Anterior cingulate cortex (tissue), 58 donors: ENCODE measurements around the gene NDRG2.

Experiments used
- DNase-seq, 58 donors: peaks; one replicate each; lab custom pipeline; 2025; lab: John Stamatoyannopoulos, UW

Gene NDRG2

DNA sequence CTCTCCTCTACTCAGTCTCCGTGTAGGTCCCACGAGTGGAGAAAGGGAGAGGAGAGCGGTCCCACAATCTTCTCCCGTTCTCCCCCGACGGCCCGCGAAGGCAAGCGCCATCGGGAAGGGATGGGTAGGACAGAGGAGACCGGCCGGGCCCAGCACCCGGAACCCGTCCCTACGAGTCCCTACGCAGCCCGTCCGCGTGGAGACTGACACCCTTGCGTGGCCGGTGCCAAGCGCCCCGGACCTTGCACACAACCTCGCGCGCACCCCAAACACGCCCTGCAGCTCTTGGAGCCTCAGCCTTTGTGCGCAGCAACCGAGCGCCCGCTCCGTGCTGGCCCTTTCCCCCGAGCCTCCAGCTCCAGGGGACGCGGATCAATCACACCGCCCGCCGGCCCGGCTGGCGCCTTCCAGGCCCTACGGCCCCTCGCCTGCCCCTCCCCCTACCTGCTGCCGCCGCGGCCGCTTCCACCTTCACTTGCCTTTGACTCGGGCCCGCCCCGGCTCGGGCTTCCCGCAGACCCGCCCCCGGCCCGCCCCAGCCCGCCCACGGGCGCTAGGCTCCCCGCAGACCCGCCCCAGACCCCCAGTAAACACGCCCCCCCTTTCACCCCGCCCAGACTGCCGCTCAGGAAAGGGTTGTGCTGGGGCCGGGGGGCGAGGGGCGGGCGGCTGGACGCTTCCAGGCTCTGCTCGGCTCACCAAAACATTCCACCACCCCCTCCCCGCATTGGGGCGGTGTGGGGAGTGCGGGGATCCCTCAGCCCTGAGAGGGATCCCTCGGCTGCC is at the start of gene NDRG2:
TSS of gene NDRG2 (minus strand) at position 477 of the 786 bp plus-strand sequence. CDS start 1,746 bp downstream, outside the sequence.
- DNase-seq: peak in 54 of 58 donors; percentile 42 to 85 (median 75)

DNA sequence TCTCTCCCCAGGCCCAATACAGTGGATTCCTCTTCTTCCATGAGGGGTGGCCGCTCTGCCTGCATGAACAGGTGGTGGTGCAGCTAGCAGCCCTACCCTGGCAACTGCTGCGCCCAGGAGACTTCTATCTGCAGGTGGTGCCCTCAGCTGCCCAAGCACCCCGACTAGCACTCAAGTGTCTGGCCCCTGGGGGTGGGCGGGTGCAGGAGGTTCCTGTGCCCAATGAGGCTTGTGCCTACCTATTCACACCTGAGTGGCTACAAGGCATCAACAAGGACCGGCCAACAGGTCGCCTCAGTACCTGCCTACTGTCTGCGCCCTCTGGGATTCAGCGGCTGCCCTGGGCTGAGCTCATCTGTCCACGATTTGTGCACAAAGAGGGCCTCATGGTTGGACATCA is 49.1 kb upstream of the NDRG2 start:
- DNase-seq: no peak

DNA sequence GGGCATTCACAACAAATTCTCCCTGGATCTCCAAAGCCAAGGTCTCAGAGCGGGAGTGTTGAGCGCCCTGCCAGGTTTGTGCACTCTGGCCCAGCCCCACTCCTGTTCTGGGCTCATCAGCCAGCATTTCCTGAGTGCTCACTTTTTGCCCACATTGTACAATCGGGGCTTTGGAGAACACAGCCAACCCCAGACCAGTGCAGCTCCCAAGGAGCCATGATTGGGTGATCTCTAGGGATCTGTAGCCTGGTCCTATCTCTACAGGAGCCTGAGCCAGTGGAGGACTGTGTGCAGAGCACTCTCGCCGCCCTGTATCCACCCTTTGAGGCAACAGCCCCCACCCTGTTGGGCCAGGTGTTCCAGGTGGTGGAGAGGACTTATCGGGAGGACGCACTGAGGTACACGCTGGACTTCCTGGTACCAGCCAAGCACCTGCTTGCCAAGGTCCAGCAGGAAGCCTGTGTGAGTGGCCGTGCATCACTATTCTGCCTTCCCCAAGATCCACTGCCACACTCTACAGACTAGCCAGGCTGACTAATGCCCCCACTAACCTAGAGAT is 48.0 kb upstream of the NDRG2 start:
- no peak for DNase-seq

DNA sequence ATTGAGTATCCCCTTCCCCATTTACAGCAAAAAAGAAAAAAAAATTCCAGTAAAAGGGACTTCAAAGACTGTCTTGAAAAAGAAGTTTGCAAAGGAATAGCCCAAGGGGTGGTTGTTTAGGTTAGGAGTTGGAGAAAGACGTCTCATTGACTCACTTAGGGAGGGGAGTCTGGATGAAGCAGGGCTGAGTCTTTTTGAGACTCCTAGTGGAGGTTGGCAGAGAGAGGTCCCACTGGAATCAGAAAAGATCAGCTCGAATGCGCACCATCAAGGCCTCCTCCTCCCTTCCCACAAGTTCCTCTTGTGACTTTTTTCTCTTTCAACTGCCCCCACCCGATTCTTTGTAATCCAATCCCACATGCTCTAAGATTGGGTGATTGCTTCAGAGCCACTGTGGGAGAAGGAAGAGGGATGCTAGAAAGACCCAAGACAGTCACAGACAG is 47.2 kb upstream of the NDRG2 start:
- DNase-seq: peak in 5 of 58 donors; percentile 8 to 35 (median 17)

DNA sequence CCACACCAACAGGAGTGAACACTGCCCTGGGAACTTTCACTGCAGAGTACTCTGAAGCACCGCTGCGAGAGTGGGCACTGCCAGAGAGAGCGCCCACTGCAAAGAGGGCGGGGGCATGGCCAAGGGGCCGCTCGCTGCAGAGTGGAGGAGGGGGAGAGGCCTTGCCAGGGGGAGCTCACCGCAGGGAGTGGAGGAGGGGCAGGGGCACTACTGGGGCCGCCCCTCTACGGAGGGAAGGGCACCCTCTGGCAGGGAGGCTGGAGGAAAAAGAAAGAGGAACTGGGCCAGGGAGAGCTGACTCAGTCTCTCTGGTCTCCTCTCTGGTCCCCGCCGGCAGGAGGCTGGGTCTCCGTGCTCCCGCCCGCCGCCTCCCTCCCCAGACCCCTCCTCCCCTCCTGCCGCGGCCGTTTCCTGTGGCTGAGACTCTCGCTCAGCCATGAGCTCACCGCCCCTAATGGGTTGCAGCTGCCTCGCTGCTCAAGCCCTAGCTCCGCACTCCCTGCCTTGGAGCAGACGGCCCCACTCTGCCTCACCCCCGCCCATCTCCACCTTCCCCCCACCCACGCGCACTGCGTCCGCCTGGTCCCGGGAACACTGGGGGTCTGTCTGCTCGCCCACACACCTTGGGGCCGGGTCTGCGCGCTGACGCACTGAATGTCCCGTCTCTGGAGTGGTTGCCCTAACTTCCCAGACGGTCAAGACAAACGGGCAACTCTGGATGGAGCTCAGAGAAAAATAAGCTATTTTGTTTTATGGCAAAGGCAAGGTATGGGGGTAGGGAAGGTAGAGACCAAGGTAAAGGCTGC is 46.6 kb upstream of the NDRG2 start:
- DNase-seq: peak in 55 of 58 donors; percentile 15 to 86 (median 68)

DNA sequence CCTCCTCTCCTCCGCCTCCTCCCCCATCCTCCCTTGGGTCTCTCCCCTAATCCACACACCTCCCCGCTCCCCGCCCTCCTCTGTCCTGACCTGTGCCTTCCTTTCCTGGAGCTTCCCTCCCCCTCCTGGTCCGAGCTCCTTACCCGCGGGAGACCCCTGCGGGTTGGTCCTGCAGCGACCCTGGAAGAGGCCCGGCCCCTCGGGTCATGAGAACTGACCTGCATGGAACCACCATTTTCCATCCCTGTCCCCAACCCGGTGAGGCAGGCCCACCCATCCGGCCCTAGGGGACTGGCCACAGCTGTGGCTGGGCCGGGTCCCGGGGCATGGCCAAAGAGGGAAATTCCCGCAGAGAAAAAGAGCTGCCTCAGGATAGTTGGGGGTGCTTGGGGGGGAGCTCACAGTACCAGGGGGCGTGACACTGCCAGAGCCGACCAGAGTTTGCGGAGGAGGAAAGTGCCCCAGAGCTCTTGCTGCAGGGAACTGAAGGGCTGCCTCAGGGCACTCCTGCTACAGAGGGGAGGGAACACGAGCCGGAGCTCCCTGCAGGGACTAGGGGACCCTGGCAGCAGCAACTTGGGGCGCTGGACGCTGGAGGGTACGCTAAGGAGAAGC is 45.9 kb upstream of the NDRG2 start:
- peak in 34 of 58 donors; percentile 23 to 75 (median 52) for DNase-seq

DNA sequence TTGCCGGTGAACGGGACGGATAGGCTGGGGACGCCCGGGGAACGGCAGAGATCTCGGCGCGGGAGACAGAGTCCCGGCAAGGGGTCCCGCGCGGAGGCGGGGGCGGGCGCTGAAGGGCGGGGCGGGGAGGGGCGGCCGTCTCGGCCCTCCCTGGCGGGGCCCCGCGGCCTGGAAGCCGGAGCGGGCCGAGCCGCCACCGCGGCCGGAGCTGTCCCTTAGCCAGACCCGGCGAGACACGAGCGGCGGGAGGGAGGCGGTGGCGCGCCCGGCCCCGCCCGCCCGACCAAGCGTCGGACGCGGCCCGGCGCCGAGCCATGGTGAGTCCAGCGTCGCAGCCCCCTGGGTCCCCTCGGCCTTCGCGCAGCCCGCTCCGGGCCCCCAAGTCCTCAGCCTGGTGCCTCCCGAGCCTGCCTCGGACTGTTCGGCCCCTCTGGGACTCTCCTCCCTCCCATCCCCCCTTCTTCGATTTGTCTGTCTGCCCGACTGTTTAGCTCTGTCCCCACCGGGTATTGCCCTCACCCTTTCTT is 45.3 kb upstream of the NDRG2 start, which contains the start of gene ARHGEF40:
TSS of gene ARHGEF40 (plus strand) at position 222 of the 527 bp plus-strand sequence. CDS start at position 315, 93 bp downstream.
- DNase-seq: peak in 52 of 58 donors; percentile 26 to 82 (median 62)

DNA sequence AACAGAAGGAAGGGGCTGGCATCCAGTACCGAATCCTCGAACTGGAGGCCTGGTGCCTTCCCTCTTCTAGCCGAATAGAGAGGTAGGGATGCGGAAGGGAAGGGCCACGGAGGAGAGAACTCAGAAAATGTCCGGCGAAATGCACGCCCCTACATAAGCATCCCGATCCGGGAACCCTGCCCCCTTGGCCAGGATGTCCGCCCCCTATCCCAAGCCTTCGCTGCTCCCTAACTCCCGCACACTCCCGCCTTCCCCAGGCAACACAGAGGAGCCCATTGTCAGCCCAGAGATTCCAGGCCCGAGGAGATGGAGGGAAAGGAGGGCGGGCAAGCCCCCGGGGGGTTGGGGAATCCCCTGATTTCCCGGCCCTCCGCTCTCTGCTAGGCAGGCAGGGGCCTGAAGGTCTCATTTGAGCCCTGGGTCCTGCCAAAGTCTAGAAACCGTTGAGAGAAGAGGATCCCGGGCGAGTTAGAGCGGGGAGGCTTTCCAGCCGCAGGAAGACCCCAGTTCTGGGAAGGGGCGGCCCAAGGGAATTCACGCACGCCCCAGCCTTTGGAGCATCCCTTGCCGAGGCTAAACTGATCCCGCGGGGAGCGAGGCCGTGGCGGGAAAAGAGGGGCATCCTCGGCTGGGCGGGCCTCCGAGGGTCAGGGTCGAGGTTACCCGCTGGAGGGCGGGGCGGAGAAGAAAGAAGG is 44.7 kb upstream of the NDRG2 start:
- peak in 51 of 58 donors; percentile 18 to 77 (median 59) for DNase-seq

DNA sequence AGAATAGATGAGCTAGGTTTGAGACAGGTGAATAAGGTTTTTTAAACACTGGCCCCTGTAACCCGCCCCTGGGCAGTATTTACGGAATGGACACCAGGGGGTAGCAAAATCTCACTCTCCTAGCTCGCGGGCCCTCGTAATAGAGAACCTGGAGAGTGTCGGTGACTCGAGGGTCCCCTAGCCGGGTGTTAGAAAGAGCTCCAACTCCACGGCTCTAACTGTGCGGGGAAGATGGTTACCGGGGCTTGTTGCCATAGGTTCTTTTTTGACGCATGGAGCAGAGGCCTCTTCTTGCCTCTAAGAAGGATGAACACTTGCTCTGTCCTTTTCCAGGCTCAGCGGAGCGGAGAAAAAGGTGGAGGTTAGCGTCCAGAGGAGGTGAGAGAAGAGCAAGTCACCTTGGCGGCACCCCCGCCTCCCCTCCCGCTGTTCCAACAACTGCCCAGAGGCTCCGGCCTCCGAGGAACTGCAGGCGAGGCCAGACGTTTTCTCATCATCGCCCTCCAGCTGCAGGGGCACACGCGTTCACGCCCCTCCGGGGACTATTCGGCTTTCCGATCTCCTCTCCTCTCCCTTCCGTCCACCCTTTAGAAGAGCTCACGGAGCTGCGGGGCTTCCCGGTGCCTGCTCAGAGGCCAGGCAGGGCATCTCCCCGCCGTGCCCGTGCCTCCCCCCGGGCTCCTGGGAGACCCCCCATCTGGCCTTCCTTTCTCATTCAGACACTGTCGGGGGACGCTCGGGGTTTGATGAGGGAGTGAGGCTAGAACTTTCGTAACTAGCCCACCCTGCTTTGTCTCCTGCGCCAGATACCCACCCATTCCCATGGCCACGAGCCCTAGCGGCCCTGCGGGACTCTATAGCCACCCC is 43.9 kb upstream of the NDRG2 start:
- peak in 45 of 58 donors; percentile 6 to 56 (median 34) for DNase-seq

DNA sequence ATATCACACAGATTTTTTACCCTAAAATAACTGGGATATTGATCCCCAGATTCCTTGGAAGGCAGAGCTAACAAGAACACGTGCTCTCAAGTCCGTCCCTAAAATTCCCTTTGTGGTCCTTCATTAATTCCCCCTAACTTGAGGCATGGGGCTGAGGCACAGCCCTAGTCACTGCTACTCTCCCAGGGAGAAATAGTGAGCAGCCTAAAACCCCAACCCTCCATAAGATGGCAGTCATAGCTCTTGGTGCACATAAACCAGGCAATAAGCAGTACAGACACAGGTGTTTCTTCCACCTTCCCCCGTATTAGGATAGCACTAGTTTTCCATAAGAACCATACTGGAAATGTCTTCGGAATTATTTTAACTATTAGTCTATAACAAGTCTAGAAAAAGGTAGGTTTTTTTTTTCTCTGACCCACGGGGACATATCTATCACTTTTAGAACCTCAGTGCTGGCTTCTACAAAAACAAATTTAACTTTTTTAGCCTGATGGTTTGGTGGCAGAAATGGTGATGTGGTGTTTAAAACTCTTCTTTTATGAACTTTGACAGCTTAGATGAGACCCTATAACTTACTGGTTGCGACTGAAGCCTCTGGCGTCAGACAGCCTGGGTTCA is 42.1 kb upstream of the NDRG2 start:
- no peak for DNase-seq

DNA sequence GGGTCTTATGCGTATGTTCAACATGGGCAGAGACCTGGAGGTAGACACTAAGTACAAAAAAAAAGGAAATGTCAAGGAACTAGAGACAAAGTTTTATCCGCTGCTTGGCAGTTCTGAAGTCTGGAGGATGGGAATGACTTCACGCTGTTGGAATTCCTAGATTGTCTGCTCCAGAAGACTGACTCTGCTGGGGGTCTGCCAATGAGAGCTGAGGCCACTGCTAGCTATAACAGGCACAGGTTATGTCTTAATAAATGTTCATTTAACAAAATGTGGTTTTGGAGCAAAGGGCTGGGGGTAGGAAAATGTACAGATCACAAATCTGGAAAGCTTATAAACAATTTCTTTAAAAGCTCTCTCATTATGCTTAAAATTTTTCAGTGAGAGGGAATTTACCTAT is 38.6 kb upstream of the NDRG2 start:
- DNase-seq: no peak

DNA sequence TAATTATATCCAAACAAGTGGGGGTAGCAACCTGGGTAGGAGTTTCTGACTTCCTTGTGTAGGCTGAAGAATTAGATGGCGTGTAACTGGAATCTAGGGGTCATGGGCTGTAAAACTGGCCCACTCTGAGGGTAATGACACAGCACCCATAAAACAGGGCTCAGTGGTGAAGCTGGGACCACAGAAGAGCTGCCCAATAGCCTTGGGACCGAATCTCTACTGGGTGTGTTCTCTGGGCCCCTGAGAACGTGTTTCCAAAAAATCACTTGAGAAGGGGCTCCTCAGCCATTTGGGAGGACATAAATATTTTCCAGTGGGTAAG is 36.4 kb upstream of the NDRG2 start:
- no peak for DNase-seq

DNA sequence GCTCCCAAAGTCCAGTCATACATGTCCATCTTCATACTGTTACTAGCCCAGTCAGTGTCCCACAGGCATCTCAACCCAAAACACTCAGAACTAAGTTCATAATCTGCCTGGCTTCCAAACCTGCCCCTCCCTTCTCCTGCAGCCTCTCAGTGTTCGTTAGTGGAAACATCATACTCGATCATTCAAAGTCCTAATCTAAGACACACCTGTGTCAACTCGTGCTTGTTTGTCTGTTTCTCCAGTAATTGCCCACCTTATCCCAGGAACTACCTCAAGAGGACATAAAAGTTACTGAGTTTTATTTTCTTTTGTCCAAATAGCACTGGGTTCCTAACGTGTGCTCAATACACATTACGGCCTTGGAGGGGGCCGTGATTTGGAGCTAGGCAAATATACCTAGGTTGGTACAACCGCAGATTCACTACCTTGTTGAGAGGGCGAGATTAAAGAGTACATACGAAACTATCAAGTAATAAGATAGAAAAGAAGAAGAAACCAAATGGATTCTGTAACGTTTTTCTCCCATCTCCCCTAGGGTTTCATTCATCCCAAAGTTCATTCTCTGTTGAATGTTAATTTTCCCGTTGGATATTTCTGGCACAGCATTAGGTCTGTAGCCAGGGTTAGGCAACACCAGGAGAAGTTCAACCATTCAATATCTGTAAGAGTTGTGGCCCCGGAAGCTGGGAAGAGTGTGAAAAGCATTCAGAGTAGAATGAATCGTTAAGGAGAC is 35.9 kb upstream of the NDRG2 start:
- no peak for DNase-seq

DNA sequence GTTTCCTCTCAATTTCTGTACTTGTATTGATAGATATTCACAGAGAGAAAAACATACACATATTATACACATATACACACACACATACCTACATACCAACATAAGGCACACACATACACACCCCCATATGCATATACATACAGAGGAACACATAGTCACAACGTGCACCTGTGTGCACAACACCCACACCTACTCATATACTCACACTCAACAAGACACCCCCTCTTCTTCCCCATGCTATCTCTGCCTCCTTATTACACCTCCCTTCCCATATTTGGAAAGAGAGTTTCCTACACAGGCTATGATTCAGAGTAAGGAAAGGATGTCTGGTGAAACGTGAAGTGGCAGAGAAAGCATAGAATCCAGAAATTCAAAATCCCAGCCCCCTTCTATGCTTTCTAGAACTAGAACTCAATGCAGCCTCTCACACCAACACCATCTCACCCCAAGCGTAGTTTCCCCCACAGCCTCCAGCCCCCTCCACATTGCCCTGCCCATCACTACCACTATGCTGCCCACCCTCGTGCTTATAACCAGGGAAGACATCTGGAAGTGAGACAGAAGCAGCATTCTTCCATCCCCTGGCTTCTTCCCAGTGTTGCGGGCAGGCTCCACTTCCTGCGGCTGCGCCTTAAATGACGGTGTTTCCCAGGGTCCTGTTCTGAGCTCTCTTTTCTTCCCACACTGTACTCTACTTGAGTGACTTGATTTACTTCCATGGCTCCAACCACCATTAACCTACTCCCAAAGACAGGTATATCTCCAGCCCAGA is 35.2 kb upstream of the NDRG2 start:
- peak in 9 of 58 donors; percentile 6 to 36 (median 11) for DNase-seq

DNA sequence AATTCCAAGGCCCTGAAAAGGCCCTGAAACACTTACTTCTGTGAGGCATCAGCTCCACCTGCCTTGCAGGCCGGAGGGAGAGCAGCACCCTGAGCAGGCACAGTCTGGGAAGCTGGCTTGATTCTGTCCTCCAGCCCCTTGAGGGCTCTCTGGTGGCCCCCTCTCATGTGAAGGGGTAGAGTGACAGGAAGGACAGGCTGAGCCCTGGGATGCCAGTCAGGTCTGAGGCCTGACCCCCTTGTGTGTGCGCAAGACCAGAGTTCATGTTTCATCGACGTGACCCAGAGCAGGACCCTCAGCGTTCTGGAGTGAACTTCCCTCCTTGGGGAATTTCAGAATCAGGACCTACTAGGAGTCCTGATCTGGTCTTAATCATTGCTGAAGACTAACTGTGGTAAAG is 34.0 kb upstream of the NDRG2 start:
- DNase-seq: no peak

DNA sequence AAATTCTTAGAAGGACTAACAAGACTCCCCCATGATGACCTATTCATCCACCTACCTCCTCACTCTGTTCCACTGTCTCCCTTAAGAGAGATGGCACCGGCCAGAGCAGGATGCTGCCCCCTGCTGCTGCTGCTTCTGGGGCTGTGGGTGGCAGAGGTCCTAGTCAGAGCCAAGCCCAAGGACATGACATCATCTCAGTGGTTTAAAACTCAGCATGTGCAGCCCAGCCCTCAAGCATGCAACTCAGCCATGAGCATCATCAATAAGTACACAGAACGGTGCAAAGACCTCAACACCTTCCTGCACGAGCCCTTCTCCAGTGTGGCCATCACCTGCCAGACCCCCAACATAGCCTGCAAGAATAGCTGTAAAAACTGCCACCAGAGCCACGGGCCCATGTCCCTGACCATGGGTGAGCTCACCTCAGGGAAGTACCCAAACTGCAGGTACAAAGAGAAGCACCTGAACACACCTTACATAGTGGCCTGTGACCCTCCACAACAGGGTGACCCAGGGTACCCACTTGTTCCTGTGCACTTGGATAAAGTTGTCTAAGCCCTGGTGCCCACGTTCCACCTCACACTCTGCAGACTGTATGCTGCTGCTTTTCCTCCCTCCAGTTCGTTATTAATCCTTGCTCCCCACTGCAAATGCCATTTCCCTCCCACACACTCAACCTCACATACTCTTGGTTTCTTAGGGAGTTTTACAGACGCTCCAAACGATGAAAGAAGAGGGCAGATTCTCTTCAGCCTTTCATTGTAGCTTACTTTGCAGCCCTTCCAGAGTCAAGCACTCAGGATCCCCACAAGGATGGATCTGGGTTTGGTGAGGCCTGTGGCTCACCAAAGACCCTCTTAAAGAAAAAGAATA is 33.2 kb upstream of the NDRG2 start, which contains the start of gene RNASE8:
TSS of gene RNASE8 (plus strand) at position 20 of the 873 bp plus-strand sequence. CDS start at position 91, 71 bp downstream.
- no peak for DNase-seq
